ENCODE results near the gene CCDC82. TPM values are rescaled to one million over a fixed set of nuclear protein-coding genes. Genes with fewer than 3 reads are reported as not detected.

CCDC82 gene
- total RNA-seq, 1 donor from 2014 or later: 68.8 TPM

DNA sequence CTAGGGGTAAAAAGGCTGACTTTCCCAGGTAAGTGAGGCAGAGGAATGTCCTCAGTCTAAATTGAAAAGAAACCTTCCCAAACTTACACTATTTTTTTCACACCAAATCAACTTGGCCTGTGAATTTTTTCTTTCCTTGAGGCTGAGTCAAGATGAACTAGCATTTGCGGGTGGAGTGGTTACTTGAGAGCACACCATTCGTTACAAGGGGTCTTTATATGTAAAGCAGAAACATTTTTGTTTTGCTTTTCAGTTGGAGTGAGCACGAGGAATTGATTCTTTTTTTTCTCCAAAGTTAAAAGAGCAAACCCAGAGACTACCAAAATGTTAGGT, 83.1 kb downstream of the CCDC82 start:
- DNase-seq: no peak

- DNase-seq: no peak
Measured at GRCh38 chr11:96306071-96306470, 83.6 kb downstream of the CCDC82 start.

- DNase-seq: no peak
Measured at GRCh38 chr11:96303980-96304379, 85.7 kb downstream of the CCDC82 start.

GRCh38 chr11:96303064-96303463, 86.6 kb downstream of the CCDC82 start:
- DNase-seq: no peak

Small RNAs within 50 kb of the gene (small RNA-seq; reads per million reads assigned to genes)
- not detected for gene MIR1260B

Other genes starting within 250 kb of the CCDC82 start
- gene MAML2, start 46.7 kb downstream of the CCDC82 start, total RNA-seq: 4.8 TPM
- gene JRKL, start 101 bp upstream of the CCDC82 start, total RNA-seq: 14.3 TPM

Data from occipital lobe (tissue), 3 donors.